NK-92 treated with Interleukin-12 subunit alpha and Interleukin-12 subunit beta, amount 100 ng/mL, for 24 hours (cell line): ENCODE measurements around the gene GPX7.

Experiments used
- DNase-seq: peaks from one replicate; lab custom pipeline; 2025; lab: John Stamatoyannopoulos, UW

Gene GPX7

DNA sequence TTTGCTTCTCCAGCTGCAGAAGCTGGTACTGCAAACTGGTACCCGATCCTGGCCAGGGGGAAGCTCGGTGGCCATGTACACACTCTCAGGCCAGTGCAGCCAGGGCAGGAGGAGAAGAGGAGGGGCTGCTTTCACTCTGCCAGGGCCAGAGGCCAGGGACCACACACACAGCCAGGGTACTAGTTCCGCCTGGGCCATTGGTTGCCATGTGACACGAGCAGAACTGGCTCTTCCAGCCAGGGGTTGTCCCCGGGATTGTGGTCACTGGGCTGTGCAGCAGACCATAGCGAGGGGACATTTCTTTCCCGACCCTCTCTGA is 27.1 kb downstream of the GPX7 start:
- DNase-seq = no peak

GRCh38 chr1:52629667-52630066 is 27.5 kb downstream of the GPX7 start:
- no peak for DNase-seq

GRCh38 chr1:52631759-52632331 is 29.7 kb downstream of the GPX7 start:
- DNase-seq = peak; percentile 28

DNA sequence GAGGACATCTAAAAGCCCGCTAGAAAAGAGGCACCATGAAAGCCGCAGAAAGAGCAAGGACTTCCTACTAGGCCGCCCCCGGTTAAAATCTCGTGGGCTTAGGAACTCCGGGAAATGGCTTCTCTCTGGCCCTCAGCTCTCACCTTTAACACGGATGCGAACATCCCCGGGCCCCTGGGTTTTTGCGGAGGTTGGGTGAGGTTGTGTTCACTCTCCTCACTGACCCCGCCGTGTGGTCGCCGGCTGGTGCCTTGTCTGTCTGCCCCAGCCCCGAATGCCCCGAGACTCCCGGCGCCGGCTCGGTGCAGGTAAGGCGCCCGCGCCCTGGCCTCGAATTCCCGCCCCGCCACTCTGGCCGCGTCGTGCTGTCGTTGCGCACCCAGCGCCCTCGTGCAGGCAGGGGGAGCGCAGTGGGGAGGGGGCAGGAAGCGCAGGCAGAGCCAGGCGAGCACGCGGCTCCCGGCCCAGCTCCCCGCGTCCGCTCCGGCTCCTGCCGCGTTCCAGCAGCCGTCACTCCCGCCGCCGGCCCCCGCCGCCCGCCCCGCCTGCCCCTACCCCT is 30.6 kb downstream of the GPX7 start, which contains the start of gene SHISAL2A:
Gene SHISAL2A (plus strand): TSS at position 437 of the 559 bp plus-strand sequence. CDS start 326 bp downstream, outside the sequence.
- DNase-seq = peak; percentile 67

GRCh38 chr1:52633291-52633754 is 31.2 kb downstream of the GPX7 start:
- peak; percentile 42 for DNase-seq

GRCh38 chr1:52634111-52634510 is 31.9 kb downstream of the GPX7 start:
- no peak for DNase-seq

- peak; percentile 23 for DNase-seq
Measured at GRCh38 chr1:52635321-52636089, 33.3 kb downstream of the GPX7 start.

DNA sequence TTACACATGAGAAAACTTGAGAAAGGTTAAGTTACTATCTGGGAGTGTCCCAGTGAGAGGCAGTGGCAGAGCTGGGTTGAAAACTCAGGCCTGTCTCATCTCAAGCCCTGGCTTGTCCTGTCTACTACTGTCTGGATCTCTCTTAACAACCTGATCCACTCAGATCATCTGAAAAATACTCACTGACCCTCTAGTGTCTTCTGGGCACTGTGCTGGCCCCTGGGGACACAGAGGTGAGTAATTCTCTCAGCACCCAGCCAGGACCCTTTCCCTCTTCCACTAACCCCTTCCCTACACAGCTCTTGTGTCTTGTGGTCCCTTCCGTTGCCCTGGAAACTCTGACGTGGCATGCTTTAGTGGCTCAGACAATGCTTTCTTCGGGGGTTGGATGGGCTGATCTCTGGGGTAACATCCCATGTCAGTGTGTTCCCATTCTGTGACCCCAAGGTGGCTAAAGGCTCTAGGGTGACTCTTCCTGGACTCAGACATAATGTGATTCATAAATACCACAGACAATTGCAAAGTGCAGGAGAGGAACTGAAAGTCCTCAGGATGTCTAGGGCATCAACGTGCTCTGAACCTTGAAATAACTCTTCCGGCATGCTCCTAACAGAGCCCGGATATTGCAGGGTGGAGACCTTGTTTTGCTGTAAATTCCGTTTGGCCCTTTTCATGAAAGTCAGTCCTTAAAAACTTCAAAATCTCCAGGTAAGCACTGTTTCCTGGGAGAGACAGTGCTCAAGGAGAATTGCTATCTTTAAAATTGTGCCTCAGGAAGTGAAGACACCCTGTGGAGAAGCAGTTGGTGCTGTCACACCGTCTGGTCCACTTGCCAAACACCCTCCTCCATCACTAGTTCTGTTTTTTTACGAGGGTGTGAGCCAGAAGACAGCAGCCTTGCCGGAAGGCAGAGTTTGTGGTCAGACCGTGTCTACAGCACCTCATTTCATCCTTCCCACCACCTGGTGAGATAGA is 34.8 kb downstream of the GPX7 start:
- peak; percentile 71 for DNase-seq

GRCh38 chr1:52637946-52638345 is 35.8 kb downstream of the GPX7 start:
- DNase-seq = no peak

DNA sequence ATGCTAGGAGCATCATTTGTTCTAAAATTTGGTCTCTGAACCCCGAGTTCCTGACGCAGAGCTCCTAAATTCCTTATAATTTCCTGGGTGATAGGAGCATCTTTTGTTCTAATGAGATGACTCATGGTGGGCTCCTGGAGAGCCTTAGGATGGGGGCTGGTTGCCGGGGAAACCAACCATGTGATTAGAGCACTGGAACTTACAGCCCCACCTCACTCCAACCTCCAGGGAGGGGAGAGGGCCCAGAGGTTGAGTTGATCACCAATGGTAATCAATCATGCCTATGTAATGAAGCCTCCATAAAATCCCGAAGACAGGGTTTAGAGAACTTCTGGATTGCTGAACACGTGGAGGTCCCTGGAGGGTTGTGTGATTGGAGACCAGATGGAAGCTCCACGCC is 38.5 kb downstream of the GPX7 start:
- DNase-seq = no peak

GRCh38 chr1:52641307-52641706 is 39.1 kb downstream of the GPX7 start:
- no peak for DNase-seq

- no peak for DNase-seq
Measured at GRCh38 chr1:52645261-52645660, 43.1 kb downstream of the GPX7 start.

GRCh38 chr1:52651904-52652303 is 49.7 kb downstream of the GPX7 start:
- no peak for DNase-seq

DNA sequence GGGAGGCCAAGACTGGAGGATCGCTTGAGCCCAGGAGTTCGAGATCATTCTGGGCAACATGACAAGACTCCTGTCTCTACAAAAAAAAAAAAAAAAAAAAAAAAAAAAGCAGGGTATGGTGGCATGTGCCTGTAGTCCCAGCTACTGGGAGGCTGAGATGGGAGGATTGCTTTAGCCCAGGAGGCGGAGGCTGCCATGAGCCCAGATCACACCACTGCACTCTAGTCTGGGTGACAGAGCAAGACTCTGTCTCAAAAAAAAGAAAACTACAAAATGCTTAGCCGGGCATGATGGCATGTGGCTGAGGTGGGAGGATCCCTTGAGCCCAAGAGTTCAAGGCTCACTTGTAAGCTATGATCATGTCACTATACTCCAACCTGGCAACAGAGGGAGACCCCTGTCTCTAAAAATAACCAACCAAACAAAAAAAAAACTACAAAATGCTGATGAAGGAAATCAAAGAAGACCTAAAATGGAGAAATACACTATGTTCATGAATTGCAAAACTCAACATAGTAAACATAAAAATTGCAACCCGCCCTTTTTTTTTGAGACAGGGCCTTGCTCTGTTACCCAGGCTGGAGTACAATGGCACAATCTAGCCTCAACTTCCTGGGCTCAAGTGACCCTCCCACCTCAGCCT is 51.2 kb downstream of the GPX7 start:
- DNase-seq = no peak

DNA sequence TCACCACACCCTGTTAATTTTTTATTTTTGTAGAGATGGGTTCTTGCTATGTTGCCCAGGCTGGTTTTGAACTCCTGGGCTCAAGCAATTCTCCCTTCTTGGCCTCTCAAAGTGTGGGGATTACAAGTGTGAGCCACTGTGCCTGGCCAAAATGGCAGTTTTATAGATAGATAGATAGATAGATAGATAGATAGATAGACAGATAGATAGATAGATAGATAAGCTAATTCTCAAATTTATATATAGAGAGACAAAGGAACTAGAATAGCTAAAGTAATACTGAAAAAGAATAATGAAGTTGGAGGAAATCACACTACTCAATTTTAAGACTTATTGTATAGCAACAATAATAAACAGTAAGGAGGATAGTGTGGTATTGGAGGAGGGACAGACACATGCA is 51.9 kb downstream of the GPX7 start:
- no peak for DNase-seq

- no peak for DNase-seq
Measured at GRCh38 chr1:52657702-52658101, 55.5 kb downstream of the GPX7 start.
